Mesothelial cell of epicardium (in vitro differentiated cells): Measurements from ENCODE around the gene C14orf119. TPM values are rescaled to one million over a fixed set of nuclear protein-coding genes. Genes with fewer than 3 reads are reported as not detected.

ENCODE experiments used
- DNase-seq, 2 experiments: peaks; one replicate each; pipeline ENCODE4 v3.0.0; 2021; ENCODE audit warnings: low spot score in 2 of 2; ENCODE audit not compliant: unreplicated experiment in 2 of 2
- H3K27ac Mint-ChIP-seq: 2 replicates; pipeline ENCODE4 v1.8.0; 2021; ENCODE audit warnings: mixed read lengths
- H3K27me3 Mint-ChIP-seq: 2 replicates; pipeline ENCODE4 v1.8.0; 2021; ENCODE audit warnings: low read depth, mixed read lengths
- H3K36me3 Mint-ChIP-seq: 2 replicates; pipeline ENCODE4 v1.8.0; 2021; ENCODE audit warnings: mixed read lengths
- H3K4me1 Mint-ChIP-seq: 2 replicates; pipeline ENCODE4 v1.8.0; 2021; ENCODE audit warnings: mixed read lengths
- H3K4me3 Mint-ChIP-seq: 2 replicates; pipeline ENCODE4 v1.8.0; 2021; ENCODE audit warnings: mild to moderate bottlenecking, moderate library complexity, mixed read lengths
- H3K9me3 Mint-ChIP-seq: 2 replicates; pipeline ENCODE4 v1.8.0; 2021; ENCODE audit warnings: mixed read lengths
- CTCF ChIP-seq: fragments of 200-600 bp; sonication (generic); IDR thresholded peaks from one replicate; pipeline ENCODE4 v1.5.0; 2021; ENCODE audit warnings: antibody characterized with exemption; ENCODE audit not compliant: unreplicated experiment
- total RNA-seq: library from RNA; stranded (reverse); gene quantifications from 3 replicates; pipeline ENCODE4 v1.2.1, GENCODE V29; 2021

C14orf119 gene
- total RNA-seq, 1 donor from 2014 or later, result 45.6 TPM

DNA sequence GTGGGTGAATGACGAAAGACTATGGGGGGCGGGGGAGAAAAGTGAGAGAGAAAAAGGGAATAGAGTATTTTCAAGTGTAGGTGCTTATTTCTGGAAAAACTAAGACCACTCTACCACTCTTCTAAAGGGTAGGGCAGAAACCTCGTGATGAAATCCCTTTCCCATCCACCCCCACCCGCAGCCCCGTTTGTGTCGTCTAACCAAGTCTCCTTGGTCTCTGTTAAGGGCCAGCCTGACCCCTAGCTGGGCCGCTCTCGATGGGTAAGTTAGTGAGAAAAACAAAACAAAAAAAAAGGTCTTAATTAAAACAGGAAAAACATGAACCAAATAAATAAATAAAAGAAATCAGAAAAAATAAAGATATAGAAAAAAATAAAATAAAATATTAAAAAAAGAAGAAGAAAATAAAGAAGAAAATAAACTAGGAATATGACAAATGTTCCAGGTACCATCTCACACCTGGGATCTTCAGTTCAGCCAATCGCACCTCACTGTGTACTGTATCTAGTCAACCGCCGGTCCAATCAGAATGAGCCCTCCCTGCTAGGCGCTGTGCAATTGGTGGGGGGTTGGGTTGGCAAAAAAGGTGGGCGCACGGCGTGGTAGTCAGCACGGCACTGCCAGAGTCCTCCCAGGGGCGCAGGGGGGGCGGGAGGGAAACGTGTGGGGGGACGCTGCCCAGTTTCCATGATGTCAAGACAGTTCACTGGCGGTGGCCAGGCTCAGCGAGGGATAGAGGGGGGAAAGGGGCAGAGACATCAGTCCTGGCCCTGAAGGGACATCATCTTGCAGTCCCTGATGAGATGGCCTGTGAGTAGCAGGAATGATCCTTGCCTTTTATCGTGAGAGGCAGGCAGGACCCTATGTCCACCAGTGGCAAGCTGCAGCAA lies 28.2 kb upstream of the C14orf119 start:
- Mint-ChIP-seq H3K27ac (no peak overlapping the region), H3K9me3 (no peaks in the 10 kb centered on the region), H3K4me3 (no peak overlapping the region), H3K27me3 (no peaks in the 10 kb centered on the region), H3K4me1 (peaks cover 59% of the 10 kb centered on the region), H3K36me3 (peaks cover 33% of the 10 kb centered on the region)
- TF ChIP-seq CTCF, result no peak
- no peak for DNase-seq

DNA sequence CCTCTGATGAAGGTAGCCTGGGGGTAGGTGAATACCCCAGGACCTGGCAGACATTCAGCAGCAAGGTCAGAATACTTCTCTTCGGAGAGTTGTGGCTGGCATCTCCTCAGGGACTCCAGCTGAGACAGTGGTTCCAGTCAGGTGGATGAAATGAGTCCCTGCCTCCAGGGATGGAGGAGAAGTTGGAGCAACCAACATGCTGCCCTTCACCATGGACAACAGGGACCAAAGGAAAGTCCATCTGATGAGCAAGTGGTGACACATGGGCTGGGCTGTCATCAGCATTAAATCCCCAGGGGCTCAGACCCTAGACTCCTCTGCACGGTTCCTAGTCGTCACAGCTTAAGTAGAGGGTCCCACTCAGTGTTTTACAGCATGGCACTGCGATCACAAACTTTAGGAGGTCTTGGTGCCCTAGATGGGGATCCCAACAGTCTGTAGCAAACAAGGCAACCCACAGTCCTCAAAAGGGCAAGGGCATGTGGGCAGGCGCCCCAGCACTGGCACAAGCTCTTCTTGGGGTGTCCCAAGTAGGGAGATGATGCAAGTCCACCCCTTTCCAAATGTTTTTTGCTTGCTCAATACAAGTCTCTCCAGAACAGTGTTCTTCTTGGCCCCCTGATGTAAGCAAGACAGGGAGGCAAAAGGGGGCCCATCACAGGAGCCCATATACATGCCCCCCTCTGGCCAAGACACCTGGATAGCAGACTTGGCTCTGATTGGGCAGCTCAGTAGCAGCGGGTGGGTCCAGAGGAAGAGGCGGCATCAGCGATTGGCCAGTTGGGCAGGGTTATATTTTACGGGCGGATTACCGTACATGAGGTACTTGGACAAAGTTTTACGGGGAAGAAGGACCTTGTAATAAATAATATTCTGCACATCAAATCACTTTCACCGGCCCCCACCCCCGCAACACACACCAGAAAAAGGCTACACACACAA lies 27.2 kb upstream of the C14orf119 start:
- Mint-ChIP-seq H3K4me1 (peaks cover 57% of the 10 kb centered on the region), H3K9me3 (no peaks in the 10 kb centered on the region), H3K36me3 (peaks cover 27% of the 10 kb centered on the region), H3K27ac (no peak overlapping the region), H3K27me3 (no peaks in the 10 kb centered on the region), H3K4me3 (peak overlapping the region; percentile 51)
- TF ChIP-seq CTCF, result no peak
- no peak for DNase-seq

DNA sequence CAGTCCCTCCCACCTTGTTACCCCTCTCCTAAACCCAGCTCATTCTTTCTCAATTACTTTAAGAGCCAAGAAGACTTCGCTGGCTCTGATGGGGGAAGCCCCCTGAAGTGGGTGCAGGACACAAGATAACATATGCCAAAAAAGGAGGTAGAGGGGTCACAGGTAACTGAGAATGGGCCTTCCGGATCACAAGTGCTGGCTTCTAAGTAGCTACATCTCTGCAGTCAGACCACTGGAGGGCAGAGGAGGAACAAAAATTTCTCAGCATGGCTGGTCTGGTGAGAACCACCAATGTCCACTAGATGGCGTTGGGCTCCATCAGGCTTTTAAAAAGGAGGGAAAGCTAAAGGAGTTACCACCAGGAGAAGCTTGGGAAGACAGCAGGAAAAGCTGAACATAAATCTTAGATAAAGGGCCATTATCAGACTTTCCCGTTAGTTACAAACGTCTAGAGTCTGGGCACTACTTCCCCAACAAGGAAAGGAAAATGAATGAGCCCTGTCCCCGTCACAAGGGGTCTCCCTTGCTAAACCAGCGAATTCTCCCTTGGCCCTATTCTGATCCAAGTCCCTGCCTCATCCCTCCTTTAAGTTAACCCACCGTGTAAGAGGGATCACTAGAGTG lies 26.4 kb upstream of the C14orf119 start:
- no peaks in the 10 kb centered on the region for H3K27me3 Mint-ChIP-seq
- H3K9me3 Mint-ChIP-seq, result no peaks in the 10 kb centered on the region
- H3K4me1 Mint-ChIP-seq, result peaks cover 49% of the 10 kb centered on the region
- peak in 1 of 2 experiments; percentile 80 for DNase-seq
- H3K36me3 Mint-ChIP-seq, result peaks cover 20% of the 10 kb centered on the region
- peak overlapping the region; percentile 95 for H3K27ac Mint-ChIP-seq
- peak overlapping the region; percentile 51 for H3K4me3 Mint-ChIP-seq
- TF ChIP-seq CTCF, result peak; percentile 88

GRCh38 chr14:23069413-23069806 lies 25.9 kb upstream of the C14orf119 start:
- TF ChIP-seq CTCF, result no peak
- Mint-ChIP-seq H3K36me3 (peaks cover 18% of the 10 kb centered on the region), H3K9me3 (no peaks in the 10 kb centered on the region), H3K27me3 (no peaks in the 10 kb centered on the region), H3K27ac (peak overlapping the region; percentile 95), H3K4me3 (peak overlapping the region; percentile 93), H3K4me1 (peaks cover 47% of the 10 kb centered on the region)
- DNase-seq, result no peak
